Peyer's patch (tissue), 4 donors: ENCODE results near the gene SLC26A9. TPM values are rescaled to one million over a fixed set of nuclear protein-coding genes. Genes with fewer than 3 reads are reported as not detected.

ENCODE experiments used
- DNase-seq, 3 donors: peaks; one replicate each; pipeline ENCODE4 v3.0.0-alpha.2; 2017 to 2019
- H3K27ac ChIP-seq, 4 donors: fragments of 200-600 bp; sonication (generic); one replicate each; pipeline ENCODE4 v1.5.1; 2016 to 2019
- H3K27me3 ChIP-seq, 2 donors: fragments of 200-600 bp; sonication (generic); one replicate each; pipeline ENCODE4 v1.5.1; 2019
- H3K36me3 ChIP-seq, 3 donors: fragments of 200-600 bp; sonication (generic); one replicate each; pipeline ENCODE4 v1.5.1; 2016 to 2019
- H3K4me1 ChIP-seq, 4 donors: fragments of 200-600 bp; sonication (generic); one replicate each; pipeline ENCODE4 v1.5.1; 2016 to 2019
- H3K4me3 ChIP-seq, 4 donors: fragments of 200-600 bp; sonication (generic); 1 replicate in 3 of 4; 2 replicates in 1 of 4; pipeline ENCODE4 v1.5.1; 2016 to 2019; ENCODE audit warnings: mild to moderate bottlenecking in 1 of 4
- H3K9me3 ChIP-seq, 4 donors: fragments of 200-600 bp; sonication (generic); one replicate each; pipeline ENCODE4 v1.5.1; 2016 to 2019; ENCODE audit warnings: mild to moderate bottlenecking in 1 of 4
- POLR2A ChIP-seq, 2 donors: fragments of 450-650 bp; IDR thresholded peaks; one replicate each; pipeline ENCODE4 v1.5.1; 2017; ENCODE audit warnings: antibody characterized with exemption in 2 of 2, mild to moderate bottlenecking in 2 of 2, moderate library complexity in 2 of 2
- total RNA-seq, 4 donors: library from RNA; depleted of rRNA; stranded (reverse); fragments of >200 nt; gene quantifications; one replicate each; pipeline ENCODE4 v1.1.0, GENCODE V29; 2016
- TF ChIP-seq, protein P1 (sequence below), 6 experiments: fragments of 450-650 bp in 4 of 6; fragments of 200-600 bp in 2 of 6; sonication (generic) in 1 of 6; IDR thresholded peaks; one replicate each; pipeline ENCODE4 v1.5.1; 2017 to 2019; ENCODE audit warnings: antibody characterized with exemption in 6 of 6, mild to moderate bottlenecking in 3 of 6, moderate library complexity in 1 of 6

Gene SLC26A9
- total RNA-seq, 4 donors from 2014 or later = not detected

DNA sequence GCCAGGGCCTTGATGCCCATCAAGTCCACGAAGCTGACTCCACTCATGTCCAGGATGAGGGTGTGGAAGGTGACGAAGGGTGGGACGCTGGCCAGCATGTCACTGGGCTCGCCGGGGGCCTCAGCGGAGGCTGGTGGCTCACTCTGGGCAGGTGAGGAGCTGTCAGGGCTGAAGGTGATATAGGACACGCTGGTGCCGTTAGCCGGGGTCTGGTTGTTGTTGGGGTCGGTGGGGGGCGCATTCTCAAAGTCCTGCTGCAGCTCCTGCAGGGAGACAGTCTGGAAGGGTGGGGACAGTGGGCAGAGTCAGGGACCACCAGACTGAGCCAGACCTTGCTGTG, 21.7 kb downstream of the SLC26A9 start:
- Histone ChIP-seq H3K4me1 (no peaks in the 10 kb centered on the region), H3K36me3 (no peaks in the 10 kb centered on the region), H3K4me3 (no peak overlapping the region), H3K27me3 (no peaks in the 10 kb centered on the region), H3K27ac (no peak overlapping the region), H3K9me3 (no peaks in the 10 kb centered on the region)
- DNase-seq = no peak
- TF ChIP-seq, protein P1, sequence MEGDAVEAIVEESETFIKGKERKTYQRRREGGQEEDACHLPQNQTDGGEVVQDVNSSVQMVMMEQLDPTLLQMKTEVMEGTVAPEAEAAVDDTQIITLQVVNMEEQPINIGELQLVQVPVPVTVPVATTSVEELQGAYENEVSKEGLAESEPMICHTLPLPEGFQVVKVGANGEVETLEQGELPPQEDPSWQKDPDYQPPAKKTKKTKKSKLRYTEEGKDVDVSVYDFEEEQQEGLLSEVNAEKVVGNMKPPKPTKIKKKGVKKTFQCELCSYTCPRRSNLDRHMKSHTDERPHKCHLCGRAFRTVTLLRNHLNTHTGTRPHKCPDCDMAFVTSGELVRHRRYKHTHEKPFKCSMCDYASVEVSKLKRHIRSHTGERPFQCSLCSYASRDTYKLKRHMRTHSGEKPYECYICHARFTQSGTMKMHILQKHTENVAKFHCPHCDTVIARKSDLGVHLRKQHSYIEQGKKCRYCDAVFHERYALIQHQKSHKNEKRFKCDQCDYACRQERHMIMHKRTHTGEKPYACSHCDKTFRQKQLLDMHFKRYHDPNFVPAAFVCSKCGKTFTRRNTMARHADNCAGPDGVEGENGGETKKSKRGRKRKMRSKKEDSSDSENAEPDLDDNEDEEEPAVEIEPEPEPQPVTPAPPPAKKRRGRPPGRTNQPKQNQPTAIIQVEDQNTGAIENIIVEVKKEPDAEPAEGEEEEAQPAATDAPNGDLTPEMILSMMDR (IDR thresholded peaks at IDR 0.05) = no peak
- TF ChIP-seq POLR2A (IDR thresholded peaks at IDR 0.05) = no peak

- DNase-seq = no peak
- Histone ChIP-seq H3K9me3 (no peaks in the 10 kb centered on the region), H3K4me3 (no peak overlapping the region)
Measured at GRCh38 chr1:205920861-205921569, 22.2 kb downstream of the SLC26A9 start.

DNA sequence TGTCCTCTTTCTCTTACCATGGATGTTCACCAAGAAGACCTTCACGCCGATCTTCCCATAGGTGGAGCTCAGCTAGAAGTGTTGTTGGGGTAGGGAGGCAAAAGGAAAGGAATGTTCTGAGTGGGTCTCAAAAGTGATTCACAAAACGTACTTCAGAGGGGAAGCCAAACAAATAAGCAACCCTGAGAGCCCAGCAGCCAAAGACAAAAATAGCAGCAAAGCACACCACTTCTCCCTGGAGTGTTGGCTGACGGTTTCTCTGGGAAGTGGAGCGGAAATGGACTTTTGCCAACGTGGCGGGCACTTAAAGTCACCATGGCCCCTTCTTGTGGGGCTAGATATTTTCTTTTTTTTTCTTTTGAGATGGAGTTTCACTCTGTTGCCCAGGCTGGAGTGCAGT, 23.1 kb downstream of the SLC26A9 start:
- H3K9me3 ChIP-seq = no peaks in the 10 kb centered on the region
- H3K4me1 ChIP-seq = no peaks in the 10 kb centered on the region
- no peak overlapping the region for H3K4me3 ChIP-seq
- no peak overlapping the region for H3K27ac ChIP-seq
- TF ChIP-seq POLR2A (IDR thresholded peaks at IDR 0.05) = no peak
- TF ChIP-seq, protein P1 (IDR thresholded peaks at IDR 0.05) = no peak
- no peak for DNase-seq
- H3K27me3 ChIP-seq = no peaks in the 10 kb centered on the region
- H3K36me3 ChIP-seq = no peaks in the 10 kb centered on the region

More at GRCh38 chr1:205920861-205921569, 22.2 kb downstream of the SLC26A9 start:
- Histone ChIP-seq H3K4me1 (no peaks in the 10 kb centered on the region), H3K27ac (no peak overlapping the region), H3K27me3 (no peaks in the 10 kb centered on the region), H3K36me3 (no peaks in the 10 kb centered on the region)
- TF ChIP-seq POLR2A (IDR thresholded peaks at IDR 0.05) = no peak
- TF ChIP-seq, protein P1 (IDR thresholded peaks at IDR 0.05) = no peak

- Histone ChIP-seq H3K36me3 (no peaks in the 10 kb centered on the region), H3K4me1 (no peaks in the 10 kb centered on the region), H3K27me3 (no peaks in the 10 kb centered on the region), H3K27ac (no peak overlapping the region), H3K4me3 (no peak overlapping the region), H3K9me3 (no peaks in the 10 kb centered on the region)
- TF ChIP-seq, protein P1 (IDR thresholded peaks at IDR 0.05) = peak; percentile 76 to 87 (median 86)
- no peak for TF ChIP-seq POLR2A (IDR thresholded peaks at IDR 0.05)
- DNase-seq = peak; percentile 70 to 88 (median 77)
Measured at GRCh38 chr1:205918955-205919746, 24.1 kb downstream of the SLC26A9 start.

DNA sequence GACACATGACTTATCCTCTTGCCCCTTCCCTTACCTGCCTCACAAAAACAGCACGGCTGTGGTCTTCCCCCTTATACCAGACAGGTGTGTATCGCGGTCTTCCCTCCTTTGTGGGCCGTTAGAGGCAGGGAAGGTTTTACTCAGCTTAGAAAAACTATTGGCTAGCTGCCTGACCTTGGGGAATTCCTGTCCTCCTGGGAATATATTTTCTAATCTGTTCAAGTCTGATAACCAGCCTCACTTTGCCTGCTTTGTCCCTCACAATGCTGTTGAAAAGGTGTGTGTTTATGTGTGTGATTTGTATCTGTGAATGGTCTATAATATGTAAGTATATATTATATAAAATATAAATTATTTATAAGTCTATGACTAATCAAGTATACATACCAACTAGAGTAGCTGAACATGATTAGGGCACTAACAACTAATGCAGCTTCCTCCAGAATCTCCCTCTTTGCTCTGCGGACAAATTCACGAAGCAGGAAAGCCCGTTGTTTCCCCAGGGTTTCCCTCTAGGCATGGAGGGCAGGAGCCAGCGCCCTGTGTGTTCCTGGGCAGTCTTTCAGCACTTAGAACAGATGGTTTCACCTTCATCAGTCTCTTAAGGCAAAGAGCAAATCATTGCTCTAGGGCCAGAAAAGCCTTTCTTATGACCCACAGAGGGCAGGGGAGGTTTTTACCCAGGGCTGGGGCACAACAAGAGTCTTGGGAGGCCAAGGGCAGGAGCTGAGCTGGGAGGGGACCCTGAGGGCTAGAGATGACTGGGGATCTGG, 25.6 kb downstream of the SLC26A9 start:
- Histone ChIP-seq H3K4me3 (no peak overlapping the region), H3K9me3 (no peaks in the 10 kb centered on the region), H3K27me3 (no peaks in the 10 kb centered on the region), H3K27ac (no peak overlapping the region), H3K4me1 (no peaks in the 10 kb centered on the region), H3K36me3 (no peaks in the 10 kb centered on the region)
- TF ChIP-seq, protein P1 (IDR thresholded peaks at IDR 0.05) = no peak
- TF ChIP-seq POLR2A (IDR thresholded peaks at IDR 0.05) = no peak
- DNase-seq = no peak
